Stimulated activated CD4-positive, alpha-beta T cell treated with anti-CD3 and anti-CD28 coated beads, TNF-alpha, amount 100 ng/mL, for 48 hours (primary cell): Measurements from ENCODE around the gene PSMB1.

Source experiments
- DNase-seq, 3 donors: peaks; one replicate each; pipeline ENCODE4 v3.0.0-alpha.2; 2020; ENCODE audit warnings: low read depth in 3 of 3

The PSMB1 gene

GRCh38 chr6:170552765-170553533, at the start of gene PSMB1:
PSMB1 (minus strand) TSS chr6:170553307; CDS start chr6:170553242, 65 bp downstream.
- peak; percentile 67 to 78 (median 76) for DNase-seq

- no peak for DNase-seq
Observed at GRCh38 chr6:170597278-170597677, 44.2 kb upstream of the PSMB1 start.

GRCh38 chr6:170596426-170596825, 43.3 kb upstream of the PSMB1 start:
- DNase-seq: no peak

- no peak for DNase-seq
Observed at GRCh38 chr6:170590725-170591124, 37.6 kb upstream of the PSMB1 start.

- no peak for DNase-seq
Observed at GRCh38 chr6:170584954-170585498, 31.9 kb upstream of the PSMB1 start.

- DNase-seq: peak; percentile 87 to 89 (median 88)
Observed at GRCh38 chr6:170584181-170584953, 31.3 kb upstream of the PSMB1 start, which contains the start of gene PDCD2. PDCD2 (minus strand) TSS chr6:170584637; CDS start chr6:170584581, 56 bp downstream.

GRCh38 chr6:170583756-170584180, 30.7 kb upstream of the PSMB1 start:
- no peak for DNase-seq

GRCh38 chr6:170578909-170579308, 25.8 kb upstream of the PSMB1 start:
- DNase-seq: no peak

- DNase-seq: no peak
Observed at GRCh38 chr6:170575250-170575649, 22.1 kb upstream of the PSMB1 start.

GRCh38 chr6:170572704-170573466, 19.8 kb upstream of the PSMB1 start:
- no peak for DNase-seq

- no peak for DNase-seq
Observed at GRCh38 chr6:170564936-170565530, 11.9 kb upstream of the PSMB1 start.

- no peak for DNase-seq
Observed at GRCh38 chr6:170561555-170561954, 8.4 kb upstream of the PSMB1 start.

GRCh38 chr6:170555305-170555704, 2.2 kb upstream of the PSMB1 start:
- no peak for DNase-seq

GRCh38 chr6:170554796-170555137, 1.7 kb upstream of the PSMB1 start:
- no peak for DNase-seq

- peak; percentile 92 to 96 (median 93) for DNase-seq
Observed at GRCh38 chr6:170554013-170554795, 1.1 kb upstream of the PSMB1 start, which contains the start of gene TBP. TBP (plus strand) TSS chr6:170554369; CDS start chr6:170557030, 2,661 bp downstream.

- DNase-seq: peak in 1 of 3 donors; percentile 27
Observed at GRCh38 chr6:170553534-170554012, 466 bp upstream of the PSMB1 start.

- DNase-seq: no peak
Observed at GRCh38 chr6:170545405-170545804, 7.7 kb downstream of the PSMB1 start.

- no peak for DNase-seq
Observed at GRCh38 chr6:170542031-170542719, 10.9 kb downstream of the PSMB1 start.

- no peak for DNase-seq
Observed at GRCh38 chr6:170537329-170537728, 15.8 kb downstream of the PSMB1 start.

GRCh38 chr6:170536671-170537070, 16.4 kb downstream of the PSMB1 start:
- no peak for DNase-seq
